ENCODE data around the gene IFI6.
"Not testable (repeated sequence)": the region's sequence is repeated elsewhere in the genome, so short reads cannot be mapped to it uniquely, and the experiment has no call there.

IFI6 gene

DNA sequence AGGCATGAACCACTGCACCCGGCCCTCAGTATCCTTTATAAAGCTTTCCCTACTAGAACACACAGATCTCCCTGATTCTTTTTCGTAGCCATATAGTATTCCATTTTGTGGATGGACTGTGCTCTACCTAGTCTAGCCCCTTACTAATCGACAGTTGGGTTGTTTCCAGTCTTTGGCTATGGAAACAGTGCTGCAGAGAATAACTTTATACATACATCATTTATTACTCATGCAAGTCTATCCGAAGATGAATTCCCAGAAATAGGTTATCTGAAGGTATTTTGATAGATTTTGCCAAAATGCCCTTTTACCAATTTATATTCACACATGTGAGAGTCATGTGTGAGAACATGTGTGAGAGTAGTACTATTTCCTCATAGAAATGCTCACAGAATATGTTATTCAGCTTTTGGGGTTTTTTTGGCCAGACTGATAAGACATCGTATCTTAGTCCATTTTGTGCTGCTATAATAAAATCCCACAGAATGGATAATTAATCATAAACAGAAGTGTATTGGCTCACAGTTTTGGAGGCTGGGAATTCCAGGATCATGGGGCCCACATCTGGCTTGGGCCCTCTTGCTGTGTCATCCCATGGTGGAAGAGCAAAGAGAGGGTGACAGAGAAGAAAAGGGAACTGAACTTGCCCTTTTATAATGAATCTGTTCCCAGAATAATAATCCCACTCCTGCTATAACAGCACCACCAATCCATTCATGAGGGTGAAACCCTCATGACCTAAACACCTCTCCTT lies 19.7 kb downstream of the IFI6 start:
- DNase-seq = no peak

GRCh38 chr1:27650539-27651175 lies 21.3 kb downstream of the IFI6 start:
- no peak for DNase-seq

DNA sequence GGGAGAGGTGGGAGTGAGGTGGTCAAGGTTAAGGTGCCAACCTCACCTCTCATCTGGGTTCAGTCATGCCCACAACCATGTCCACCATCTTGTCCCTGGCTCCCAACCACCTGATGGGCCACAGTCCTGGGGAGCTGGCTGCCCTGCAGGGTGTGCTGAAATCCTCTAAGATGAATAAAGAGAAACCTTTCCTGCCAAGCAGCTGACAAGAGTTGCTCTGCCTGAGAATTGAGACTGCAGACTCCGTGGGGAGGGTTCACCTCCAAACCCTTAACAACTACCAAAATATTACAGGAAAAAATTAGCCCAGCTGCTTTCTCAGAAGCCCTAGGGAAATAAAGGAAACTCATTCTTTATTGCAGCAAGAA lies 21.8 kb downstream of the IFI6 start:
- no peak for DNase-seq

DNA sequence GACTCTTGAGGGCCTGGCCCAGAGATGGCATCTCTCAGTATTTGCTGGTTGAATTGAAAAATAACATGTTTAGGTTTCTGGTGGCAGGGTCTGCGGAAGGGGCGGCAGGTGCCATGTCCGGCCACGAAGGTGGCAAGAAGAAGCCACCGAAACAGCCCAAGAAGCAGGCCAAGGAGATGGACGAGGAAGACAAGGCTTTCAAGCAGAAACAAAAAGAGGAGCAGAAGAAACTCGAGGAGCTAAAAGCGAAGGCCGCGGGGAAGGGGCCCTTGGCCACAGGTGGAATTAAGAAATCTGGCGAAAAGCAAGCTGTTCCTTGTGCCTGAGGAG lies 22.7 kb downstream of the IFI6 start:
- DNase-seq = no peak

DNA sequence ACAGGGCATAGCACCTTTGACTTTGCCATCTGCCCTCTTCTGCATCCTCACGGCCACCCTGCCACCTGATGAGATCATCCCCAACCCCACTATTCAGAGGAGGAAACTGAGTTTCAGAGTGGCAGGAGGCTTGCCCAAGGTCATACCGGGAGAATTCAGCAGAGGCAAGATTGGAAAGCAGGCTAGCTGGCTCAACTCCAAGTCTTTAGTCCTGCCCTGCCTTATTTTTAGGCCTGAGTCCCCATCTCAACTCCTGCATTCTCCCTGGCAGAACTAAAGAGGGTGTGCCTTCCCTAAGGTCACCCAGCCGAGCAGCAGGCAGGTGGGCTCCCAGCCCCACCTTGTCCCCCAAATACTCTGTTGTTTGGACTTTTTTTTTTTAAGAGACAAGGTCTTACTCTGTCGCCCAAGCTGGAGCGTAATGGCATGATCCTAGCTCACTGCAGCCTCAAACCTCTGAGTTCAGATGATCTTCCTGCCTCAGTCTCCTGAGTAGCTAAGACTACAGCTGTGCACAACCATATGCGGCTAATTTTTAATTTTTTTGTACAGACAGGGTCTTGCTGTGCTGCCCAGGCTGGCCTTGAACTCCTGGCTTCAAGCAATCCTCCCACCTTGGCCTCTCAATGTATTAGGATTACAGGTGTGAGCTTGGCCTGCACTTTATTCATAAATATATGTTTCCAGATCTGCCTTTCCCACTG lies 23.2 kb downstream of the IFI6 start:
- no peak for DNase-seq

- no peak for DNase-seq
These were observed 24.7 kb downstream of the IFI6 start for GRCh38 chr1:27647328-27647727.

- no peak for DNase-seq
These were observed 25.3 kb downstream of the IFI6 start for GRCh38 chr1:27646676-27647075.

DNA sequence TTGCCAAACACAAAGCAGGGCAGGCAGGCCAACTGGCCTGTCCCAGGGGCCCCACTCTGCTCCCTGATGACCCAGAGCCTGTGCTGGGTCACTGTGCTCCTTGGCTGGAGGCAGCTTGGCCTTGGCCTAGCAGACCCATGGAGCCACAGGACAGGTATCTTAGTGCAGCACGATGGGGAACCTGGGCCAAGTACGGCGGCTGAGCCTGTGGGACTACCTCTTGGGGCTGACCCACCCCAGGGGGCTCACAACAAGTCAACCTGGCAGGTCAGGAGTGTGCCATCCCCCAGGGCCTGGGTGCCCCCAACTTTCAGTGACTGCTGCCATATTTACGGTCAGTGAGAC lies 26.9 kb downstream of the IFI6 start:
- no peak for DNase-seq

- DNase-seq = no peak
These were observed 27.5 kb downstream of the IFI6 start for GRCh38 chr1:27644369-27645070.

DNA sequence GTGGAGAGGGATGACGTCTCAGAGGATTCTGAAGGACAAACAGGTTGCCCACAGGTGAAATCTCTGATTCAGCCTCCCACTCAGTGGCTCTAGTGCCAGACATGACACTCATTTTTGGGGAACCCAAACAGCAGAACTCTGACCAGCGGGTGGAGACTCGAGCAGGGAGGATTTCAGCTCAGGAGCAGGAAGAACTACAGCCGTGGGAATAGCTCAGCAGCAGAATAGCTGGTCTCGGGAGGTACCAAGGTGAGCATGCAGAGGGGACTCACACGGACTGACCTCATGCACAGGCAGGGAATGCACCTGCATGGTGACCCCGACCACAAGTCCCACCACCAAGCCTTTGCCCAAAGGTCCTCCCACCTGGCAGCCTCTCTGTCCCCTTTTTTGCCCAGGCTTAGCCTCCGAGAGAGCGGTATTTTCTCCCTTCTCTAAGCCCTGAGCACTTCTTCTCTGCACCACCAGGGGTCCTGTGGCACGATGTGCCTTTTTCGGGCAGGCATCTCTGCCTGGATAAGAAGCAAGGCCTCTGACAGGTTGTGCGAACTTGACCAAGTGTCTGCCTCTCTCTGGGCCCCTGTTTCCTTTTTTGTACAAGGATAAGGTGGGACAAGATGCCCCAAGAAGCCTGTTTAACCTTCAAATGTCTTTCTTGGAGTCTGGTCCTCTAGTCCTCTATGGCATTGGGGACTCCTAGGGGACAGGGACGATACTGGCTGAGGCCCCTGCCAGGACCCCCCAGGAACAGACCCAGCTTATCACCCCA lies 28.2 kb downstream of the IFI6 start:
- no peak for DNase-seq

GRCh38 chr1:27640514-27640913 lies 31.5 kb downstream of the IFI6 start:
- DNase-seq = not testable (repeated sequence)

GRCh38 chr1:27638805-27639204 lies 33.2 kb downstream of the IFI6 start:
- no peak for DNase-seq

DNA sequence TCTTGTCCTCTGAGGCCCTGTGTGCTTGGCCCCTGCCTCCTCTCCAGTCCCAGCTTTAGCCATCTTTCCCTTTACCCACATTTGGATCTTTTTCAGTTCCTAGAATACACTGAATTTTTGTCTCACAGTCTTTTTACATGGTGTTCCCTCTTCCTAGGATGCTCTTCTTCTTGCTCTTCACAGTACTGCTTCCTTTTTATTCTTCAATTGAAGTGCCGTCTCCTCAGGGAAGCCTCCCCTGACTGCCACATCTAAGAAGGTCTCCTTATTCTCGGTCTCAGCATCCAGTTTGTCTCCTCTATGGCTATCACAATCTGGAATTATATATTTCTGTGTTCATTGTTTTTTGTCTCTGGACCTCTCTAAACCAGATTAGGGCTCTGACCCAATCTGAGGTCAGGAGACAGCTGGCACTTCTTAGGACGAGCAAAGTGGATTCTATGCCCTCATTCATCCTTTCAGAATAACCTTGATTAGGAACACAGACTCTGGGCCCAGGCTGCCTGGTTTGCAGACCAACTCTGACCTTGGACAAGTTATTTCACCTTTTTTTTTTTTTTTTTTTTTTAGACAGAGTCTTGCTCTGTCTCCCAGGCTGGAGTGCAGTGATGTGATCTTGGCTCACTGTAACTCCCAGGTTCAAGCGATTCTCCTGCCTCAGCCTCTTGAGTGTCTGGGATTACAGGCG lies 33.8 kb downstream of the IFI6 start:
- DNase-seq = no peak

- DNase-seq = no peak
These were observed 36.4 kb downstream of the IFI6 start for GRCh38 chr1:27635396-27636142.

DNA sequence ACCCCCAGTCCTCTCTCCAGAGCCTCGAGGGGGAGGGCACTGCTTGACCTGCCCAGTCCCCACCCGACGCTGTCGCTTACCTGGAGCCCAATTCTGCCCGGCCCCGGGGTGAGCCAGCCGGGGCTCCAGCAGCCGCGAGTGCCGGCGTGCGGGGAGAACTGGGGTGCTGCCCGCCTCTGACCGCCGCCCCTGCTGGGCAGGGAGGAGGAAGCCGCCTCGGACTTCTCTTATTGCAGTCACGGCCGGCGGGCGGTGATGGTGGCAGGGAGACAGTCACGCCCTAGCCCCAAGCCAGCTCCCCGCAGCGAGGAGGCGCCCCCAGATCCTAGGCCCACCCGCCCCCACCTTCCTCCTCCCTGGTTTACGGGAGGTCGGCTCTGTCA lies 37.0 kb downstream of the IFI6 start, which contains the start of gene FGR:
FGR (minus strand) TSS at position 201 of the 383 bp plus-strand sequence. CDS start 11,269 bp downstream, outside the sequence.
- DNase-seq = no peak

- peak; percentile 66 for DNase-seq
These were observed 37.6 kb downstream of the IFI6 start for GRCh38 chr1:27634177-27634984.

DNA sequence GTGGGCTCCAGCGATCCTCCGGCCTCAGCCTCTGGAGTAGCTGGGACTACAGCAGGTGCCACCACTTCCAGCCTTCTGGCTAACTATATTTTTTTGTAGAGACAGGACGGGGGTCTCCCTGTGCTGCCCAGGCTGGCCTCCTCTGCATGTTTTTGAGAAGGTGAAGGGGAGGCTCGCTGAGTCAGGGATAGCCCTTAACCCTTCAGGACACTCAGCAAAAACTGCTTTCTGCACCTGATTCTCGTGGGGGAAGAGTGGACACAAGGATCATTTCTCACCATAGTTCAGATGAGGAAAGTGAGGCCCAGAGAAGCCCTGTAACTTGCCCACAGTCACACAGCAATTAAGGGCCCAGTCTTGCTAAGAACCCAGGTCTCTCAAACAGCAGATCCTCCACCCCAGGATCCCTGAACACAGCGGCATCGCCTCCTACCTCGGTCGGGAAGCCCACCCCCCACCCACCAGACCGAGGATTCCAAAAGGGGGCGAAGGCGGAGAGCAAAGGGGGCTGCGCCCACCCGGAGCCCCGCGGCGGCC lies 38.3 kb downstream of the IFI6 start:
- no peak for DNase-seq

DNA sequence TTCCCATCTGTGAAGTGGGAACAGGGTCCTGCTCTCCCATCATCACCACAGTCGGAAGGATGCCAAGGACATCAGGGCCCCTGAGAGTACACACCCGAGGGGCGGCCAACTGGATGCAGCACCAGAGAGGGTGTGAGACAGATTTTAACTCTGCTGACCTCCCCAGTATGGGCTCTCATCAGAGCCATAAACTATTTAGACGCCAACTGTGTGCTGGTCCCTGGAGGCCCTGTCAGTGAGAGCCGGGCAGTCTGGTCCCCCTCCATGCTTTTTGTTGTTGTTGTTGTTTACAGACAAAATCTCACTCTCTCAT lies 38.7 kb downstream of the IFI6 start:
- no peak for DNase-seq

DNA sequence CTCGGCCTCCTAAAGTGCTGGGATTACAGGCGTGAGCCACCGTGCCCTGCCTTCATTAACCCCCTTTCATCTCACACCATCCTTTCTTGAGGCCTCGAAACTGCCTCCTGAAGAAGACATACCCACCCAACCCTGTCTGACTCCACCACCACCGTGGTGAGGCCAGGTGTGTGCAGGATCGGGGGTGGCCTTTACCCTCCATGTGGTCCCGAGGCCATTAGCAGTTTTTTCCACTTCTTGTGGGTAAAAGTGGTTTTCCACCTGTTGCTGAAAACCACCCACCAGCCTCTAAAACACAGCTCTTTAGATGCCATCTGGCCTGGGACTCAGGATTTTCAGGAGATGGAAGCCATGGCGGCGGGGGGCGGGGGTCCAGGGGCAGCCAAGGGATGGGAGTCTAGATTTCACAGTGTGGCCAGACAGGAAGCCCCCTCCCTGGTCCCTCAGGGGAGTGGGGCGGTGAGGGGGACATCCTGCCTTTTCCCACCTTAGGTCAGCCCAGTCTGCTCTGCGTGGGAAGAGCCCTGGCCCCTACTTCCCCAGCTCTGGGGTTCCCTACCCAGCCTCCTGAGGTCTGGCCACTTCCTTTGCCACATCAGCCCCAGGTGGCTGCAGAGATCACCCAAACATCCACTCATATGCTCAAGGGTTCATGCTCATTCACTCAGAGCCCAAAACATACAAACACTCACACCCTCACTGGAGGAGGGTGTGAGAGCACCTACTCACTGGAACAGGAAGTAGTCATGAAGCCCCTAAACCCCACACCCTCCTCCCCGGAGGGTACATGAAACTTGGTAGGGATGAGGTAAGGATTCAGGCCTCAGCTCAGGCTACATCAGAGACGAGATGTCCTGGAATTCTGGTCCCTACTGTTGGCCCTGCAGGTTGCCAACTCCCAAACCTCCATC lies 39.4 kb downstream of the IFI6 start:
- no peak for DNase-seq

Measured in right kidney (tissue), 1 donor.